Gastroesophageal sphincter (tissue), 3 donors: ENCODE measurements around the gene PLCH1.

Experiments
- EP300 ChIP-seq: sonication (generic); formaldehyde crosslinking; IDR thresholded peaks from one replicate; pipeline ENCODE4 v1.6.1; 2017; ENCODE audit warnings: antibody characterized with exemption, mild to moderate bottlenecking
- POLR2A ChIP-seq, 2 donors: fragments of 450-650 bp; IDR thresholded peaks; one replicate each; pipeline ENCODE4 v1.6.1; 2017; ENCODE audit warnings: antibody characterized with exemption in 2 of 2, mild to moderate bottlenecking in 2 of 2, moderate library complexity in 1 of 2
- POLR2AphosphoS5 ChIP-seq: sonication (generic); formaldehyde crosslinking; IDR thresholded peaks from one replicate; pipeline ENCODE4 v1.6.1; 2017; ENCODE audit warnings: antibody characterized with exemption
- TF ChIP-seq, protein P1 (sequence below), 4 experiments: fragments of 200-600 bp in 2 of 4; fragments of 450-650 bp in 2 of 4; sonication (generic) in 1 of 4; IDR thresholded peaks; one replicate each; pipeline ENCODE4 v1.5.1; 2017 to 2019; ENCODE audit warnings: antibody characterized with exemption in 4 of 4, mild to moderate bottlenecking in 2 of 4, moderate library complexity in 2 of 4

GRCh38 chr3:155560594-155560993, 184.3 kb downstream of the PLCH1 start:
- TF ChIP-seq, protein P1, sequence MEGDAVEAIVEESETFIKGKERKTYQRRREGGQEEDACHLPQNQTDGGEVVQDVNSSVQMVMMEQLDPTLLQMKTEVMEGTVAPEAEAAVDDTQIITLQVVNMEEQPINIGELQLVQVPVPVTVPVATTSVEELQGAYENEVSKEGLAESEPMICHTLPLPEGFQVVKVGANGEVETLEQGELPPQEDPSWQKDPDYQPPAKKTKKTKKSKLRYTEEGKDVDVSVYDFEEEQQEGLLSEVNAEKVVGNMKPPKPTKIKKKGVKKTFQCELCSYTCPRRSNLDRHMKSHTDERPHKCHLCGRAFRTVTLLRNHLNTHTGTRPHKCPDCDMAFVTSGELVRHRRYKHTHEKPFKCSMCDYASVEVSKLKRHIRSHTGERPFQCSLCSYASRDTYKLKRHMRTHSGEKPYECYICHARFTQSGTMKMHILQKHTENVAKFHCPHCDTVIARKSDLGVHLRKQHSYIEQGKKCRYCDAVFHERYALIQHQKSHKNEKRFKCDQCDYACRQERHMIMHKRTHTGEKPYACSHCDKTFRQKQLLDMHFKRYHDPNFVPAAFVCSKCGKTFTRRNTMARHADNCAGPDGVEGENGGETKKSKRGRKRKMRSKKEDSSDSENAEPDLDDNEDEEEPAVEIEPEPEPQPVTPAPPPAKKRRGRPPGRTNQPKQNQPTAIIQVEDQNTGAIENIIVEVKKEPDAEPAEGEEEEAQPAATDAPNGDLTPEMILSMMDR (IDR thresholded peaks at IDR 0.05): no peak
- TF ChIP-seq POLR2A (IDR thresholded peaks at IDR 0.05): no peak
- TF ChIP-seq EP300: no peak
- no peak for TF ChIP-seq POLR2AphosphoS5
